Measurements from ENCODE around the gene LSM12. TPM values are rescaled to one million over a fixed set of nuclear protein-coding genes. Genes with fewer than 3 reads are reported as not detected.
A peak's percentile ranks its signal among the peaks of the same experiment; 100 is the strongest.

The LSM12 gene
- polyA plus RNA-seq, 3 donors, result 24.7 to 65.8 (median 64.4) TPM

GRCh38 chr17:44006598-44007345, 59.7 kb downstream of the LSM12 start:
- H3K9ac ChIP-seq (ENCODE audit: insufficient read depth, low read length, poor library complexity, severe bottlenecking), result peak overlapping the region; percentile 68
- peaks cover 41 to 47% of the 10 kb centered on the region in 2 donors for H3K4me1 ChIP-seq (ENCODE audit: control insufficient read depth in 1 of 2, insufficient read depth in 2 of 2, low read length in 2 of 2)
- peak overlapping the region; percentile 51 to 76 for H3K27ac ChIP-seq (ENCODE audit: low read depth in 1 of 2, low read length in 2 of 2)
- TF ChIP-seq CTCF (IDR thresholded peaks at IDR 0.05), result peak; percentile 21
- peaks cover 0 to 17% (median 5%) of the 10 kb centered on the region in 7 donors for H3K9me3 Mint-ChIP-seq
- H3K4me3 ChIP-seq (replicated peaks in 1 of 3; ENCODE audit: low read depth in 2 of 3, low read length in 3 of 3), result peak overlapping the region; percentile 67 to 87 (median 80)
- H3K4me3 Mint-ChIP-seq, result peak overlapping the region; percentile 86 to 94
- peak overlapping the region; percentile 90 for H2AFZ ChIP-seq (ENCODE audit: insufficient read depth, low read depth, low read length, poor library complexity, severe bottlenecking)
- H3K36me3 ChIP-seq (replicated peaks in 1 of 2; ENCODE audit: control insufficient read depth in 1 of 2, insufficient read depth in 2 of 2, low read length in 2 of 2), result peaks cover 10 to 25% of the 10 kb centered on the region in 2 donors
- peaks cover 0 to 7% of the 10 kb centered on the region in 2 donors for H3K9me3 ChIP-seq (replicated peaks in 1 of 2; ENCODE audit: control insufficient read depth in 1 of 2, insufficient read depth in 1 of 2, low read length in 2 of 2)
- peaks cover 41 to 51% (median 46%) of the 10 kb centered on the region in 3 donors for H3K27me3 Mint-ChIP-seq (ENCODE audit: low read depth in 3 of 3)
- peaks cover 30 to 45% of the 10 kb centered on the region in 2 donors for H3K27me3 ChIP-seq (ENCODE audit: control insufficient read depth in 2 of 2, insufficient read depth in 2 of 2, low read length in 2 of 2)
- intact Hi-C loops (cut with micrococcal nuclease), result loop anchor here in 1 of 2 donors (5.0 kb wide), 1 partner anchor 36 kb away; no protein-coding TSS in a partner anchor
- no peaks in the 10 kb centered on the region for H3K79me2 ChIP-seq (ENCODE audit: insufficient read depth, low read length)
- H3K27ac Mint-ChIP-seq, result peak overlapping the region; percentile 80 to 89 (median 85)
- H3K4me2 ChIP-seq (replicated peaks; ENCODE audit: extremely low read depth, low read length, poor library complexity, severe bottlenecking), result peak overlapping the region; percentile 96
- H3K36me3 Mint-ChIP-seq, result peaks cover 23 to 30% of the 10 kb centered on the region in 2 donors
- peak; percentile 96 to 98 (median 98) for DNase-seq
- peaks cover 43% of the 10 kb centered on the region for H3K4me1 Mint-ChIP-seq
- 0% methylated on average over 36 of the region's 40 CpGs for WGBS (ENCODE audit: insufficient coverage)
- H4K20me1 ChIP-seq (ENCODE audit: insufficient read depth, low read length), result peaks cover 12% of the 10 kb centered on the region

GRCh38 chr17:44006272-44006597, 60.2 kb downstream of the LSM12 start:
- intact Hi-C loops (cut with micrococcal nuclease), result loop anchor here in 1 of 2 donors (5.0 kb wide), 1 partner anchor 36 kb away; no protein-coding TSS in a partner anchor
- Histone ChIP-seq H2AFZ (ENCODE audit: insufficient read depth, low read depth, low read length, poor library complexity, severe bottlenecking) (peak overlapping the region; percentile 90), H3K9me3 (replicated peaks in 1 of 2; ENCODE audit: control insufficient read depth in 1 of 2, insufficient read depth in 1 of 2, low read length in 2 of 2) (peaks cover 0 to 7% of the 10 kb centered on the region in 2 donors), H3K4me3 (replicated peaks in 1 of 3; ENCODE audit: low read depth in 2 of 3, low read length in 3 of 3) (peak overlapping the region; percentile 29 to 87 (median 80)), H4K20me1 (ENCODE audit: insufficient read depth, low read length) (peaks cover 12% of the 10 kb centered on the region), H3K27ac (ENCODE audit: low read depth in 1 of 2, low read length in 2 of 2) (peak overlapping the region; percentile 43 to 76), H3K36me3 (replicated peaks in 1 of 2; ENCODE audit: control insufficient read depth in 1 of 2, insufficient read depth in 2 of 2, low read length in 2 of 2) (peaks cover 6 to 20% of the 10 kb centered on the region in 2 donors), H3K79me2 (ENCODE audit: insufficient read depth, low read length) (no peaks in the 10 kb centered on the region), H3K9ac (ENCODE audit: insufficient read depth, low read length, poor library complexity, severe bottlenecking) (peak overlapping the region; percentile 68), H3K27me3 (ENCODE audit: control insufficient read depth in 2 of 2, insufficient read depth in 2 of 2, low read length in 2 of 2) (peaks cover 30 to 46% of the 10 kb centered on the region in 2 donors), H3K4me2 (replicated peaks; ENCODE audit: extremely low read depth, low read length, poor library complexity, severe bottlenecking) (peak overlapping the region; percentile 96), H3K4me1 (ENCODE audit: control insufficient read depth in 1 of 2, insufficient read depth in 2 of 2, low read length in 2 of 2) (peaks cover 41 to 47% of the 10 kb centered on the region in 2 donors)
- H3K36me3 Mint-ChIP-seq, result peaks cover 18 to 25% of the 10 kb centered on the region in 2 donors
- DNase-seq, result no peak
- peaks cover 40% of the 10 kb centered on the region for H3K4me1 Mint-ChIP-seq
- peaks cover 44 to 55% (median 48%) of the 10 kb centered on the region in 3 donors for H3K27me3 Mint-ChIP-seq (ENCODE audit: low read depth in 3 of 3)
- peaks cover 0 to 17% (median 5%) of the 10 kb centered on the region in 7 donors for H3K9me3 Mint-ChIP-seq
- H3K4me3 Mint-ChIP-seq, result peak overlapping the region; percentile 86 to 94
- H3K27ac Mint-ChIP-seq, result peak overlapping the region; percentile 18 to 89 (median 85)
- TF ChIP-seq CTCF (IDR thresholded peaks at IDR 0.05), result no peak
- WGBS (ENCODE audit: insufficient coverage), result 2% methylated on average over 16 of the region's 21 CpGs
